Panc1 (cell line): ENCODE data around the gene RNF138. TPM values are rescaled to one million over a fixed set of nuclear protein-coding genes. Genes with fewer than 3 reads are reported as not detected.

ENCODE experiments used
- ATAC-seq: fragments of 200-7000 bp; cut with Tn5 transposase; 2 replicates; pipeline ENCODE4 v1.9.1; 2020; ENCODE audit warnings: mild to moderate bottlenecking, moderate library complexity
- BruUV-seq: library from RNA; stranded (reverse); fragments of 400-500 nt; replicated peaks from 2 replicates; lab custom pipeline; 2021; lab: Mats Ljungman, UMichigan
- CTCF ChIA-PET: fragments of 300-600 bp; sonication (Branson Sonifier 250); formaldehyde crosslinking; loops from one replicate; lab custom pipeline; 2022; ENCODE audit warnings: antibody characterized with exemption; lab: Charles Lee
- POLR2A ChIA-PET: fragments of 300-600 bp; sonication (Branson Sonifier 250); formaldehyde crosslinking; loops from one replicate; lab custom pipeline; 2022; ENCODE audit warnings: antibody characterized with exemption; lab: Charles Lee
- DNase-seq: peaks from one replicate; pipeline ENCODE4 v3.0.0-alpha.2; 2010; ENCODE audit warnings: low read depth, low spot score
- H3K27ac ChIP-seq: 2 replicates; pipeline ENCODE4 v1.5.1; 2011; ENCODE audit warnings: mild to moderate bottlenecking, low read length, inconsistent platforms
- H3K27me3 ChIP-seq: fragments of 200-500 bp; sonication (Bioruptor generic); 2 replicates; pipeline ENCODE4 v1.6.0; 2014; ENCODE audit warnings: low read length, inconsistent platforms; ENCODE audit not compliant: control insufficient read depth, insufficient read depth
- H3K36me3 ChIP-seq: fragments of 200-500 bp; sonication (Bioruptor generic); 2 replicates; pipeline ENCODE4 v1.5.1; 2014; ENCODE audit warnings: inconsistent platforms, mild to moderate bottlenecking, low read length, moderate library complexity; ENCODE audit not compliant: control insufficient read depth, insufficient read depth
- H3K4me1 ChIP-seq: 2 replicates; pipeline ENCODE4 v1.5.1; 2011; ENCODE audit warnings: inconsistent platforms, mild to moderate bottlenecking, low read length, moderate library complexity; ENCODE audit not compliant: control insufficient read depth, insufficient read depth
- H3K4me3 ChIP-seq, 2 experiments: 2 replicates each; pipeline ENCODE4 v1.5.1; 2011 to 2012; ENCODE audit warnings: low read depth in 2 of 2, low read length in 2 of 2, mild to moderate bottlenecking in 2 of 2, inconsistent platforms in 1 of 2, moderate library complexity in 1 of 2
- H3K9me3 ChIP-seq: fragments of 200-500 bp; sonication (Bioruptor generic); 2 replicates; pipeline ENCODE4 v1.5.1; 2014; ENCODE audit warnings: low read depth, mild to moderate bottlenecking, inconsistent platforms, low read length, moderate library complexity; ENCODE audit not compliant: control insufficient read depth, insufficient read depth
- CTCF ChIP-seq: fragments of 450-650 bp; IDR thresholded peaks from 2 replicates; pipeline ENCODE4 v1.5.1; 2017; ENCODE audit warnings: mild to moderate bottlenecking
- POLR2AphosphoS5 ChIP-seq: IDR thresholded peaks from 2 replicates; pipeline ENCODE4 v1.6.1; 2012; ENCODE audit warnings: mild to moderate bottlenecking, low read depth, low read length, moderate library complexity
- REST ChIP-seq, 2 experiments: IDR thresholded peaks; 2 replicates each; pipeline ENCODE4 v1.6.1; 2011 to 2012; ENCODE audit warnings: low read depth in 2 of 2, control low read depth in 1 of 2, low read length in 1 of 2, mild to moderate bottlenecking in 1 of 2, moderate library complexity in 1 of 2; ENCODE audit not compliant: insufficient read depth in 1 of 2
- SIN3A ChIP-seq: IDR thresholded peaks from 2 replicates; pipeline ENCODE4 v1.6.1; 2012; ENCODE audit warnings: low read depth, mild to moderate bottlenecking, low read length, moderate library complexity, borderline replicate concordance; ENCODE audit not compliant: insufficient read depth
- TCF7L2 ChIP-seq: IDR thresholded peaks from 2 replicates; pipeline ENCODE4 v1.6.1; 2011; ENCODE audit warnings: mild to moderate bottlenecking, low read depth, low read length, inconsistent platforms
- in situ Hi-C: cut with HindIII; loops from 2 replicates; pipeline ENCODE4 v1.10.0; 2016; ENCODE audit warnings: low sequenced_read_pairs, low pct_unique_long_range_greater_than_20kb
- intact Hi-C: fragments of 100-400 bp; cut with micrococcal nuclease; formaldehyde crosslinking; loops from one replicate; pipeline ENCODE4 v1.10.0; 2022; ENCODE audit not compliant: unreplicated experiment
- total RNA-seq: library from RNA; stranded (reverse); gene quantifications from one replicate; pipeline ENCODE4 v1.2.1, GENCODE V29; 2021; ENCODE audit not compliant: unreplicated experiment

The RNF138 gene
- total RNA-seq, 1 experiment from 2014 or later, result 27.3 TPM

- peaks cover 4% of the 10 kb centered on the region for H3K36me3 ChIP-seq
- no peaks in the 10 kb centered on the region for H3K27me3 ChIP-seq
- H3K4me1 ChIP-seq, result peaks cover 13% of the 10 kb centered on the region
- ChIA-PET POLR2A (no interaction called here), CTCF (no interaction called here)
- no peak overlapping the region for H3K27ac ChIP-seq
- in situ Hi-C loops (no loop called here), intact Hi-C loops (no loop called here)
- no peaks in the 10 kb centered on the region for H3K9me3 ChIP-seq
- H3K4me3 ChIP-seq, result no peak overlapping the region
- no TSS peak for BruUV-seq
- DNase-seq (no peak), ATAC-seq (no peak)
- TF ChIP-seq POLR2AphosphoS5, result no peak
- TF ChIP-seq REST (IDR thresholded peaks at IDR 0.05; ENCODE audit: insufficient read depth in 1 of 2, low read depth in 2 of 2, low read length in 1 of 2), result no peak
- no peak for TF ChIP-seq CTCF
- no peak for TF ChIP-seq SIN3A
- TF ChIP-seq TCF7L2, result no peak
Measured at GRCh38 chr18:32095192-32095899, 3.7 kb downstream of the RNF138 start.

- in situ Hi-C loops (no loop called here), intact Hi-C loops (no loop called here)
- ATAC-seq (no peak), DNase-seq (no peak)
- Histone ChIP-seq H3K4me1 (peaks cover 13% of the 10 kb centered on the region), H3K9me3 (no peaks in the 10 kb centered on the region), H3K36me3 (peaks cover 4% of the 10 kb centered on the region), H3K27ac (no peak overlapping the region), H3K27me3 (no peaks in the 10 kb centered on the region), H3K4me3 (no peak overlapping the region)
- TF ChIP-seq TCF7L2, result no peak
- no peak for TF ChIP-seq SIN3A
- no peak for TF ChIP-seq POLR2AphosphoS5
- no peak for TF ChIP-seq REST (IDR thresholded peaks at IDR 0.05; ENCODE audit: insufficient read depth in 1 of 2, low read depth in 2 of 2, low read length in 1 of 2)
- TF ChIP-seq CTCF, result no peak
- ChIA-PET CTCF (no interaction called here), POLR2A (no interaction called here)
- BruUV-seq, result no TSS peak
Measured at GRCh38 chr18:32095900-32096229, 4.2 kb downstream of the RNF138 start.
